ENCODE results near the gene TMEM204.

DNA sequence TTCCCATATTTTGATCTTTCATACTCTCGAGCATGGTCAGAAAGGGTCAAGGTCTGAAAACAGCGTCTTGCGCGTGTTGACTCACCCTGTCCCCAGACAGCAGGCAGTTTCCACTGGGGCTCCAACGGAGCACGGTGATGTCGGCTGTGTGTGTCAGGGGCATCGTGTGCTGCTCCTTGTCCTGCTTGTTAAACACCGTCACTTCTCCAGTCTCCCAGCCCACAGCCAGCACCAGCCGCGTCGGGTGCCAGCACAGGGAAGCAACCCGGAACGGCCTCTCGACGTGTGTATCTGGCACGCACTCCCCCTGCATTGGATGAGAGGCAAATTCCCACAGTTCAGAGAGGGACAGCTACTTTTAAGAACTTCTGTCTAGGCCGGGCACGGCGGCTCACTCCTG is 68.8 kb downstream of the TMEM204 start:
- TF ChIP-seq, protein P1, sequence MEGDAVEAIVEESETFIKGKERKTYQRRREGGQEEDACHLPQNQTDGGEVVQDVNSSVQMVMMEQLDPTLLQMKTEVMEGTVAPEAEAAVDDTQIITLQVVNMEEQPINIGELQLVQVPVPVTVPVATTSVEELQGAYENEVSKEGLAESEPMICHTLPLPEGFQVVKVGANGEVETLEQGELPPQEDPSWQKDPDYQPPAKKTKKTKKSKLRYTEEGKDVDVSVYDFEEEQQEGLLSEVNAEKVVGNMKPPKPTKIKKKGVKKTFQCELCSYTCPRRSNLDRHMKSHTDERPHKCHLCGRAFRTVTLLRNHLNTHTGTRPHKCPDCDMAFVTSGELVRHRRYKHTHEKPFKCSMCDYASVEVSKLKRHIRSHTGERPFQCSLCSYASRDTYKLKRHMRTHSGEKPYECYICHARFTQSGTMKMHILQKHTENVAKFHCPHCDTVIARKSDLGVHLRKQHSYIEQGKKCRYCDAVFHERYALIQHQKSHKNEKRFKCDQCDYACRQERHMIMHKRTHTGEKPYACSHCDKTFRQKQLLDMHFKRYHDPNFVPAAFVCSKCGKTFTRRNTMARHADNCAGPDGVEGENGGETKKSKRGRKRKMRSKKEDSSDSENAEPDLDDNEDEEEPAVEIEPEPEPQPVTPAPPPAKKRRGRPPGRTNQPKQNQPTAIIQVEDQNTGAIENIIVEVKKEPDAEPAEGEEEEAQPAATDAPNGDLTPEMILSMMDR (IDR thresholded peaks at IDR 0.05) = no peak
- no peak for TF ChIP-seq POLR2A (IDR thresholded peaks at IDR 0.05)

All from esophagus squamous epithelium (tissue), 4 donors.